Erythroblast (primary cell): ENCODE data around the gene SORL1.

Experiments
- GATA1 ChIP-seq: IDR thresholded peaks from 2 replicates; pipeline ENCODE4 v1.6.1; 2011; ENCODE audit warnings: low read depth, mild to moderate bottlenecking, control low read depth, low read length, moderate library complexity
- POLR2A ChIP-seq: IDR thresholded peaks from 2 replicates; pipeline ENCODE4 v1.6.1; 2011; ENCODE audit warnings: mild to moderate bottlenecking, low read length

GRCh38 chr11:121561240-121561639 is 109.1 kb downstream of the SORL1 start:
- TF ChIP-seq POLR2A (no peak), GATA1 (no peak)
